Progenitor cell of endocrine pancreas (in vitro differentiated cells): ENCODE measurements around the gene SRGAP2C. TPM values are rescaled to one million over a fixed set of nuclear protein-coding genes. Genes with fewer than 3 reads are reported as not detected.
"Not testable (repeated sequence)": the region's sequence is repeated elsewhere in the genome, so short reads cannot be mapped to it uniquely, and the experiment has no call there.

Experiments
- DNase-seq: peaks from one replicate; pipeline ENCODE4 v3.0.0; 2021; ENCODE audit warnings: low spot score; ENCODE audit not compliant: unreplicated experiment
- H3K27ac Mint-ChIP-seq: 2 replicates; pipeline ENCODE4 v1.8.0; 2021; ENCODE audit warnings: mild to moderate bottlenecking, moderate library complexity, mixed read lengths
- H3K27me3 Mint-ChIP-seq: 2 replicates; pipeline ENCODE4 v1.8.0; 2021; ENCODE audit warnings: mixed read lengths
- H3K36me3 Mint-ChIP-seq: 2 replicates; pipeline ENCODE4 v1.8.0; 2022; ENCODE audit warnings: mixed read lengths; ENCODE audit not compliant: insufficient read depth
- H3K4me1 Mint-ChIP-seq: 2 replicates; pipeline ENCODE4 v1.8.0; 2021; ENCODE audit warnings: low read depth, mixed read lengths
- H3K4me3 Mint-ChIP-seq: 2 replicates; pipeline ENCODE4 v1.8.0; 2021; ENCODE audit warnings: low read depth, mild to moderate bottlenecking, moderate library complexity, mixed read lengths
- H3K9me3 Mint-ChIP-seq: 2 replicates; pipeline ENCODE4 v1.8.0; 2021; ENCODE audit warnings: low read depth, mixed read lengths
- total RNA-seq: library from RNA; stranded (reverse); gene quantifications from 2 replicates; pipeline ENCODE4 v1.2.1, GENCODE V29; 2021
- TF ChIP-seq, protein P1 (sequence below): fragments of 200-600 bp; sonication (generic); IDR thresholded peaks from one replicate; pipeline ENCODE4 v1.5.0; 2021; ENCODE audit warnings: antibody characterized with exemption, mild to moderate bottlenecking; ENCODE audit not compliant: unreplicated experiment

SRGAP2C gene
- total RNA-seq, 1 donor from 2014 or later: 14.4 TPM

GRCh38 chr1:121417325-121417923 lies 232.6 kb downstream of the SRGAP2C start:
- Mint-ChIP-seq H3K36me3 (no peaks in the 10 kb centered on the region), H3K27ac (no peak overlapping the region), H3K27me3 (peaks cover 7% of the 10 kb centered on the region), H3K4me1 (no peaks in the 10 kb centered on the region), H3K4me3 (no peak overlapping the region), H3K9me3 (no peaks in the 10 kb centered on the region)
- TF ChIP-seq, protein P1, sequence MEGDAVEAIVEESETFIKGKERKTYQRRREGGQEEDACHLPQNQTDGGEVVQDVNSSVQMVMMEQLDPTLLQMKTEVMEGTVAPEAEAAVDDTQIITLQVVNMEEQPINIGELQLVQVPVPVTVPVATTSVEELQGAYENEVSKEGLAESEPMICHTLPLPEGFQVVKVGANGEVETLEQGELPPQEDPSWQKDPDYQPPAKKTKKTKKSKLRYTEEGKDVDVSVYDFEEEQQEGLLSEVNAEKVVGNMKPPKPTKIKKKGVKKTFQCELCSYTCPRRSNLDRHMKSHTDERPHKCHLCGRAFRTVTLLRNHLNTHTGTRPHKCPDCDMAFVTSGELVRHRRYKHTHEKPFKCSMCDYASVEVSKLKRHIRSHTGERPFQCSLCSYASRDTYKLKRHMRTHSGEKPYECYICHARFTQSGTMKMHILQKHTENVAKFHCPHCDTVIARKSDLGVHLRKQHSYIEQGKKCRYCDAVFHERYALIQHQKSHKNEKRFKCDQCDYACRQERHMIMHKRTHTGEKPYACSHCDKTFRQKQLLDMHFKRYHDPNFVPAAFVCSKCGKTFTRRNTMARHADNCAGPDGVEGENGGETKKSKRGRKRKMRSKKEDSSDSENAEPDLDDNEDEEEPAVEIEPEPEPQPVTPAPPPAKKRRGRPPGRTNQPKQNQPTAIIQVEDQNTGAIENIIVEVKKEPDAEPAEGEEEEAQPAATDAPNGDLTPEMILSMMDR: no peak
- no peak for DNase-seq

DNA sequence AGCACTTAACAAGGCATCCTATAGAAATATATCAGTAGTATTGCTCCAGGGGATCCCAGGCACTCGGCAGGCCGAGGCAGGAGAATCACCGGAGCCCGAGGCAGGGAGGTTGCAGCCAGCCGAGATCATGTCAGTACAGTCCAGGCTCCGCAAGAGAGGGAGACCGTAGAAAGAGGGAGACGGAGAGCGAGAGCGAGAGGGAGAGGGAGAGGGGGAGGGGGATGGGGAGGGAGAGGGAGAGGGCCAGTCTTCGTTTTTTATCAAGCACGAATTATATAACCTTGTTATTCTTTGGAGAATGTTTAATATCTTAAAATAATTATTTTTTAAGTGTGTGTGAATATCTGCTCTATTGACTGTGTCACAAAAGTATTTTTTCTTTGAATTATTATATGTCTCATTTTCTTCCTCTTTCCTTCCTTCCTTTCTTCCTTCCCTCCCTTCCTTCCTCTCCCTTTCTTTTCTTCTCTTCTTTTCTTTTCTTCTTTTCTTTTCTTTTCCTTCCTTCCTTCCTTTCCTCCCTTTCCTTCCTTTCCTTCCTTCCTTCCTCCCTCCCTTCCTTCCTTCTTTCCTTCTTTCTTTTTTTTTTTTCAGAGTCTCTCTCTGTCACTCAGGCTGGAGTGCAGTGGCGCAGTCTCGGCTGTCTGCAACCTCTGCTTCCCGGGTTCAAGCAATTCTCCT lies 233.7 kb downstream of the SRGAP2C start:
- Mint-ChIP-seq H3K9me3 (no peaks in the 10 kb centered on the region), H3K36me3 (no peaks in the 10 kb centered on the region), H3K4me3 (no peak overlapping the region), H3K27me3 (peaks cover 7% of the 10 kb centered on the region), H3K27ac (peak overlapping the region; percentile 75), H3K4me1 (no peaks in the 10 kb centered on the region)
- TF ChIP-seq, protein P1: no peak
- no peak for DNase-seq

GRCh38 chr1:121419050-121419615 lies 234.4 kb downstream of the SRGAP2C start:
- H3K4me1 Mint-ChIP-seq, H3K9me3 Mint-ChIP-seq, H3K27me3 Mint-ChIP-seq, H3K27ac Mint-ChIP-seq, H3K36me3 Mint-ChIP-seq, DNase-seq: not testable (repeated sequence)
- peak overlapping the region; percentile 43 for H3K4me3 Mint-ChIP-seq

- not testable (repeated sequence) for DNase-seq, H3K9me3 Mint-ChIP-seq, H3K4me3 Mint-ChIP-seq, H3K27ac Mint-ChIP-seq, H3K27me3 Mint-ChIP-seq, H3K4me1 Mint-ChIP-seq, H3K36me3 Mint-ChIP-seq
Observed at GRCh38 chr1:121421490-121421889, 236.7 kb downstream of the SRGAP2C start.

DNA sequence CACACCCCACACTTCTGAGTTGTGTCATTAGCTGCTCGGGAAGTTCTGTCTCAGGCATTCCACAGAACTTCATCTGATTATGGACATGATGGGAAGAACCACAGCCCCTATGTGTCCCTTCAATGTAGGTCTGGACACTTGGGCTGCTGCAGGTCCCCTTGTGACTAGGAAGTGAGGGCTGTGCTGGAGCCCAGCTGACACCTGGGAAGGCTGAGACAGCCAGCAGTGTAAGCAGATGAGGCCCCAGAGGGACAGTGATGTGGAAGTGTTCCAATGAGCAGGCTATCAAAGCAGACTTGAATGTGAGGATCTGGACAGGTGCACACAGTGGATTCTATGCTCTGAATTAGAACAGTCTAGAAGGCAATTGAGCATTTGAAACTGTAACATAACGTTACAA lies 239.2 kb downstream of the SRGAP2C start:
- not testable (repeated sequence) for DNase-seq, H3K27me3 Mint-ChIP-seq, H3K36me3 Mint-ChIP-seq, H3K9me3 Mint-ChIP-seq, H3K27ac Mint-ChIP-seq, H3K4me1 Mint-ChIP-seq, H3K4me3 Mint-ChIP-seq

GRCh38 chr1:121433517-121433916 lies 248.7 kb downstream of the SRGAP2C start:
- H3K27me3 Mint-ChIP-seq, DNase-seq, H3K9me3 Mint-ChIP-seq, H3K4me3 Mint-ChIP-seq, H3K4me1 Mint-ChIP-seq, H3K36me3 Mint-ChIP-seq, H3K27ac Mint-ChIP-seq: not testable (repeated sequence)

GRCh38 chr1:121438862-121439261 lies 254.1 kb downstream of the SRGAP2C start:
- H3K27me3 Mint-ChIP-seq, DNase-seq, H3K36me3 Mint-ChIP-seq, H3K27ac Mint-ChIP-seq, H3K4me1 Mint-ChIP-seq, H3K4me3 Mint-ChIP-seq: not testable (repeated sequence)
- peaks cover 12% of the 10 kb centered on the region for H3K9me3 Mint-ChIP-seq

GRCh38 chr1:121440993-121441392 lies 256.2 kb downstream of the SRGAP2C start:
- no peak overlapping the region for H3K4me3 Mint-ChIP-seq
- TF ChIP-seq, protein P1: no peak
- peaks cover 12% of the 10 kb centered on the region for H3K9me3 Mint-ChIP-seq
- H3K36me3 Mint-ChIP-seq: no peaks in the 10 kb centered on the region
- H3K27ac Mint-ChIP-seq: no peak overlapping the region
- no peak for DNase-seq
- no peaks in the 10 kb centered on the region for H3K27me3 Mint-ChIP-seq
- no peaks in the 10 kb centered on the region for H3K4me1 Mint-ChIP-seq
